K562 (cell line): Measurements from ENCODE around the gene PCMTD2. TPM values are rescaled to one million over a fixed set of nuclear protein-coding genes. Genes with fewer than 3 reads are reported as not detected.

ENCODE experiments used
- CBFA2T2 ChIP-seq: fragments of 450-650 bp; conservative IDR thresholded peaks from 2 replicates; pipeline ENCODE4 v1.6.1; 2017; ENCODE audit warnings: mild to moderate bottlenecking
- CBX3 ChIP-seq, 2 experiments: IDR thresholded peaks; 1 replicate in 1 of 2; 2 replicates in 1 of 2; pipeline ENCODE4 v1.6.1; 2012; ENCODE audit warnings: inconsistent platforms in 2 of 2, low read length in 2 of 2, borderline replicate concordance in 1 of 2, control low read depth in 1 of 2
- CREBBP ChIP-seq: IDR thresholded peaks from one replicate; pipeline ENCODE4 v1.6.1; 2012; ENCODE audit warnings: low read depth, mild to moderate bottlenecking, control low read depth, inconsistent platforms, low read length
- FOXM1 ChIP-seq, 2 experiments: fragments of 450-650 bp in 1 of 2; sonication (generic) in 1 of 2; formaldehyde crosslinking in 1 of 2; IDR thresholded peaks; 2 replicates each; pipeline versions ENCODE4 v1.6.1 to v1.9.0; 2017 to 2022; ENCODE audit warnings: low read depth in 2 of 2, mild to moderate bottlenecking in 2 of 2, missing genetic modification reagents in 1 of 2, moderate library complexity in 1 of 2
- GABPB1 ChIP-seq: sonication (generic); formaldehyde crosslinking; IDR thresholded peaks from 2 replicates; pipeline ENCODE4 v1.8.0; 2022; ENCODE audit warnings: mild to moderate bottlenecking, missing genetic modification reagents
- HCFC1 ChIP-seq: IDR thresholded peaks from 2 replicates; pipeline ENCODE4 v1.6.1; 2012; ENCODE audit warnings: low read depth, low read length, improper control_type of control experiment
- HEY1 ChIP-seq: fragments of 250-450 bp; sonication (Bioruptor Pico); IDR thresholded peaks from 2 replicates; pipeline ENCODE4 v1.5.0; 2020; ENCODE audit warnings: mild to moderate bottlenecking, moderate library complexity, borderline replicate concordance
- KDM2B ChIP-seq: fragments of 250-450 bp; sonication (Bioruptor Pico); IDR thresholded peaks from 2 replicates; pipeline ENCODE4 v1.8.0; 2021; ENCODE audit warnings: mild to moderate bottlenecking, moderate library complexity
- KDM5B ChIP-seq: fragments of 200-600 bp; sonication (generic); IDR thresholded peaks from 2 replicates; pipeline ENCODE4 v1.6.1; 2012; ENCODE audit warnings: low read depth, mild to moderate bottlenecking, moderate library complexity, low read length, control low read depth, inconsistent platforms; ENCODE audit not compliant: insufficient replicate concordance
- MAFK ChIP-seq: IDR thresholded peaks from 2 replicates; pipeline ENCODE4 v1.6.1; 2011; ENCODE audit warnings: low read length, improper control_type of control experiment
- MEF2D ChIP-seq: conservative IDR thresholded peaks from 2 replicates; pipeline ENCODE4 v1.6.1; 2016; ENCODE audit warnings: low read depth, missing genetic modification characterization, missing compliant biosample characterization
- NRF1 ChIP-seq, 2 experiments: fragments of 450-650 bp; IDR thresholded peaks in 1 of 2; conservative IDR thresholded peaks in 1 of 2; 2 replicates each; pipeline ENCODE4 v1.6.1; 2014; ENCODE audit warnings: mild to moderate bottlenecking in 2 of 2
- PHF20 ChIP-seq: fragments of 450-650 bp; IDR thresholded peaks from 2 replicates; pipeline ENCODE4 v1.6.1; 2018; ENCODE audit not compliant: partially characterized antibody
- TAF9B ChIP-seq: fragments of 450-650 bp; IDR thresholded peaks from 2 replicates; pipeline ENCODE4 v1.6.1; 2018; ENCODE audit warnings: mild to moderate bottlenecking; ENCODE audit not compliant: partially characterized antibody
- USF2 ChIP-seq: sonication (generic); formaldehyde crosslinking; IDR thresholded peaks from 2 replicates; pipeline ENCODE4 v1.5.0; 2020; ENCODE audit warnings: missing genetic modification reagents
- ZEB2 ChIP-seq: fragments of 450-650 bp; IDR thresholded peaks from 2 replicates; pipeline ENCODE4 v1.6.1; 2016
- ZNF146 ChIP-seq: IDR thresholded peaks from one replicate; pipeline ENCODE4 v1.6.1; 2018; ENCODE audit warnings: missing compliant biosample characterization; ENCODE audit not compliant: unreplicated experiment
- ZNF589 ChIP-seq: fragments of 200-800 bp; sonication (Bioruptor generic); IDR thresholded peaks from 2 replicates; pipeline ENCODE4 v1.6.1; 2016; ENCODE audit warnings: low read depth, missing genetic modification characterization, missing compliant biosample characterization
- ZSCAN29 ChIP-seq: fragments of 450-650 bp; IDR thresholded peaks from 2 replicates; pipeline ENCODE4 v1.6.1; 2017
- polyA plus RNA-seq, 8 experiments: library from polyadenylated mRNA; depleted of rRNA in 4 of 8; stranded (reverse) in 5 of 8; unstranded in 3 of 8; fragments of >200 nt; fragmentation: Nextera tagmentation in 2 of 8; fragmentation: Illumina TruSeq in 1 of 8; extraction: Ambion mirVana in 2 of 8; extraction: Trizol in 1 of 8; gene quantifications; 2 replicates each; pipeline versions ENCODE4 v1.2.1 to v1.2.3, GENCODE V29; 2011 to 2014; ENCODE audit warnings: inconsistent platforms in 1 of 8, missing spikeins in 1 of 8
- total RNA-seq, 7 experiments: library from RNA; depleted of rRNA in 6 of 7; stranded (reverse); fragments of >200 nt in 6 of 7; fragmentation: Illumina TruSeq in 2 of 7; extraction: Trizol in 2 of 7; gene quantifications; 2 replicates each; pipeline versions ENCODE4 v1.2.1 to v1.2.3, GENCODE V29; 2011 to 2021; ENCODE audit warnings: low replicate concordance in 1 of 7
- TF ChIP-seq, protein P1 (sequence below), 2 experiments: fragments of 450-650 bp; IDR thresholded peaks; 2 replicates each; pipeline ENCODE4 v1.6.1; 2016
- TF ChIP-seq, protein P2 (sequence below), 2 experiments: fragments of 450-650 bp; IDR thresholded peaks; 2 replicates each; pipeline ENCODE4 v1.6.1; 2018; ENCODE audit warnings: mild to moderate bottlenecking in 2 of 2, low read depth in 1 of 2; ENCODE audit not compliant: partially characterized antibody in 2 of 2

Gene PCMTD2
- total and polyA plus RNA-seq, 9 of the 15 experiments (the other 6 are each of a cell fraction or from before 2014, with no cell fraction given): 11.3 to 49.3 (median 28.4) TPM

DNA sequence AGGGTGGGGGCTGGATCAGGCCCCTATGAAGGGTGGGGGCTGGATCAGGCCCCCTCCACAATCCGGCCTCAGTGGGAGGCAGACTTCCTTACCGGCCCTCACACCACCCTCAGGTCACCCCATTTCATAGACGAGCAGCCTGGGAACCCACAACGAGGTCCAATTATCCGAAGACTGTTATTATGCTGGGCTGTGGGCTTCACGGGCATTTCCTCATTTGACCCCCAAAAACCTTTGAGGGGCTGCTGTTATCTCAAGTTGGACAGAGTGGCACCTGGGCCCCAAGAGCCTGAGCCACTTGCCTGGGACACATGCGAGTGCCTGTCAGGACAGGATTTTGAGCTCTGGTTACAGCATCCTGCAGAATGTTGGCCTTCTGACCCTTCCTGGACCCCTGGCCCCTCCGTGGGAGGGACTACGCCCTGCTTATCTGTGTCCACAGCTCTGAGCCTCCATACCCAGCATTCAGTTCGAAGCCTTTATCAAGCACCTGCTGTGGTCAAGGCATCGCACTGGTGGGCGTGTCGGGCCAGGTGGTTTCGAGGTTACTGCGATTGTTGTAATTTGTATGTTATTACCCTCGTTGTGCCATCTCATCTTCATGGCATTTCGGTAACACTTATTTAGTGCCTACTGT is 34.5 kb upstream of the PCMTD2 start (continued):
- peak; percentile 83 for TF ChIP-seq FOXM1 (IDR thresholded peaks at IDR 0.05; ENCODE audit: low read depth)
- TF ChIP-seq FOXM1 (CRISPR knock-in tag; IDR thresholded peaks at IDR 0.05; ENCODE audit: low read depth): no peak
- TF ChIP-seq MEF2D: no peak
- TF ChIP-seq KDM2B: 0 out of 2 replicates have a peak, but pooled peaks have one; percentile 19
- TF ChIP-seq ZSCAN29: no peak
- no peak for TF ChIP-seq CREBBP
- TF ChIP-seq NRF1 (conservative IDR thresholded peaks at IDR 0.05 in 1 of 2, IDR thresholded peaks at IDR 0.05 in 1 of 2): peak in 1 of 2 experiments; percentile 27; a peak in 1 of 4 replicates
- no peak for TF ChIP-seq HEY1 (CRISPR knock-in tag)
- TF ChIP-seq MAFK: no peak
- peak in 1 of 2 experiments; percentile 91; a peak in 2 of 3 replicates for TF ChIP-seq CBX3 (IDR thresholded peaks at IDR 0.05; ENCODE audit: borderline replicate concordance in 1 of 2, low read length in 2 of 2)
- no peak for TF ChIP-seq TAF9B
- TF ChIP-seq CBFA2T2: peak; percentile 99
- TF ChIP-seq USF2 (CRISPR knock-in tag): no peak
- no peak for TF ChIP-seq KDM5B
- TF ChIP-seq, protein P1, sequence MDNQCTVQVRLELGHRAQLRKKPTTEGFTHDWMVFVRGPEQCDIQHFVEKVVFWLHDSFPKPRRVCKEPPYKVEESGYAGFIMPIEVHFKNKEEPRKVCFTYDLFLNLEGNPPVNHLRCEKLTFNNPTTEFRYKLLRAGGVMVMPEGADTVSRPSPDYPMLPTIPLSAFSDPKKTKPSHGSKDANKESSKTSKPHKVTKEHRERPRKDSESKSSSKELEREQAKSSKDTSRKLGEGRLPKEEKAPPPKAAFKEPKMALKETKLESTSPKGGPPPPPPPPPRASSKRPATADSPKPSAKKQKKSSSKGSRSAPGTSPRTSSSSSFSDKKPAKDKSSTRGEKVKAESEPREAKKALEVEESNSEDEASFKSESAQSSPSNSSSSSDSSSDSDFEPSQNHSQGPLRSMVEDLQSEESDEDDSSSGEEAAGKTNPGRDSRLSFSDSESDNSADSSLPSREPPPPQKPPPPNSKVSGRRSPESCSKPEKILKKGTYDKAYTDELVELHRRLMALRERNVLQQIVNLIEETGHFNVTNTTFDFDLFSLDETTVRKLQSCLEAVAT (IDR thresholded peaks at IDR 0.05): peak in 1 of 2 experiments; percentile 85; a peak in 2 of 4 replicates
- peak; percentile 95 for TF ChIP-seq ZNF589
- TF ChIP-seq ZEB2: peak; percentile 96
- no peak for TF ChIP-seq HCFC1
- peak; percentile 65; the same call in 1 of the 2 replicates for TF ChIP-seq GABPB1 (CRISPR knock-in tag)
- TF ChIP-seq PHF20: no peak
- TF ChIP-seq, protein P2, sequence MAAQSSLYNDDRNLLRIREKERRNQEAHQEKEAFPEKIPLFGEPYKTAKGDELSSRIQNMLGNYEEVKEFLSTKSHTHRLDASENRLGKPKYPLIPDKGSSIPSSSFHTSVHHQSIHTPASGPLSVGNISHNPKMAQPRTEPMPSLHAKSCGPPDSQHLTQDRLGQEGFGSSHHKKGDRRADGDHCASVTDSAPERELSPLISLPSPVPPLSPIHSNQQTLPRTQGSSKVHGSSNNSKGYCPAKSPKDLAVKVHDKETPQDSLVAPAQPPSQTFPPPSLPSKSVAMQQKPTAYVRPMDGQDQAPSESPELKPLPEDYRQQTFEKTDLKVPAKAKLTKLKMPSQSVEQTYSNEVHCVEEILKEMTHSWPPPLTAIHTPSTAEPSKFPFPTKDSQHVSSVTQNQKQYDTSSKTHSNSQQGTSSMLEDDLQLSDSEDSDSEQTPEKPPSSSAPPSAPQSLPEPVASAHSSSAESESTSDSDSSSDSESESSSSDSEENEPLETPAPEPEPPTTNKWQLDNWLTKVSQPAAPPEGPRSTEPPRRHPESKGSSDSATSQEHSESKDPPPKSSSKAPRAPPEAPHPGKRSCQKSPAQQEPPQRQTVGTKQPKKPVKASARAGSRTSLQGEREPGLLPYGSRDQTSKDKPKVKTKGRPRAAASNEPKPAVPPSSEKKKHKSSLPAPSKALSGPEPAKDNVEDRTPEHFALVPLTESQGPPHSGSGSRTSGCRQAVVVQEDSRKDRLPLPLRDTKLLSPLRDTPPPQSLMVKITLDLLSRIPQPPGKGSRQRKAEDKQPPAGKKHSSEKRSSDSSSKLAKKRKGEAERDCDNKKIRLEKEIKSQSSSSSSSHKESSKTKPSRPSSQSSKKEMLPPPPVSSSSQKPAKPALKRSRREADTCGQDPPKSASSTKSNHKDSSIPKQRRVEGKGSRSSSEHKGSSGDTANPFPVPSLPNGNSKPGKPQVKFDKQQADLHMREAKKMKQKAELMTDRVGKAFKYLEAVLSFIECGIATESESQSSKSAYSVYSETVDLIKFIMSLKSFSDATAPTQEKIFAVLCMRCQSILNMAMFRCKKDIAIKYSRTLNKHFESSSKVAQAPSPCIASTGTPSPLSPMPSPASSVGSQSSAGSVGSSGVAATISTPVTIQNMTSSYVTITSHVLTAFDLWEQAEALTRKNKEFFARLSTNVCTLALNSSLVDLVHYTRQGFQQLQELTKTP (IDR thresholded peaks at IDR 0.05; ENCODE audit: low read depth in 1 of 2, partially characterized antibody in 2 of 2): peak; percentile 27 to 71
- TF ChIP-seq ZNF146 (CRISPR knock-in tag): no peak
